BLaER1 (cell line): ENCODE results near the gene SDSL.

Source experiments
- H3K27ac ChIP-seq: shearing (Covaris generic); formaldehyde crosslinking; 2 replicates; pipeline ENCODE4 v1.8.1; 2022
- H3K27me3 ChIP-seq: shearing (Covaris generic); formaldehyde crosslinking; 2 replicates; pipeline ENCODE4 v1.8.1; 2022
- H3K36me3 ChIP-seq: shearing (Covaris generic); formaldehyde crosslinking; 2 replicates; pipeline ENCODE4 v1.8.1; 2022
- H3K4me1 ChIP-seq: shearing (Covaris generic); formaldehyde crosslinking; 2 replicates; pipeline ENCODE4 v1.8.1; 2022
- H3K4me2 ChIP-seq: shearing (Covaris generic); formaldehyde crosslinking; 2 replicates; pipeline ENCODE4 v1.8.1; 2022
- H3K4me3 ChIP-seq: shearing (Covaris generic); formaldehyde crosslinking; 2 replicates; pipeline ENCODE4 v1.8.1; 2022
- H3K9ac ChIP-seq: shearing (Covaris generic); formaldehyde crosslinking; 2 replicates; pipeline ENCODE4 v1.8.1; 2022
- H3K9me3 ChIP-seq: shearing (Covaris generic); formaldehyde crosslinking; 2 replicates; pipeline ENCODE4 v1.8.1; 2022
- H4K20me1 ChIP-seq: shearing (Covaris generic); formaldehyde crosslinking; 2 replicates; pipeline ENCODE4 v1.8.1; 2022
- Cebpa-rat ChIP-seq: shearing (Covaris generic); IDR thresholded peaks from 2 replicates; pipeline ENCODE4 v1.8.1; 2022

Gene SDSL

GRCh38 chr12:113402586-113403260 is 19.5 kb upstream of the SDSL start:
- H4K20me1 ChIP-seq = no peaks in the 10 kb centered on the region
- H3K4me3 ChIP-seq = no peak overlapping the region
- no peaks in the 10 kb centered on the region for H3K27me3 ChIP-seq
- no peaks in the 10 kb centered on the region for H3K9me3 ChIP-seq
- peaks cover 16% of the 10 kb centered on the region for H3K4me1 ChIP-seq
- H3K36me3 ChIP-seq = no peaks in the 10 kb centered on the region
- no peak for TF ChIP-seq Cebpa-rat
- no peak overlapping the region for H3K4me2 ChIP-seq
- no peak overlapping the region for H3K27ac ChIP-seq
- H3K9ac ChIP-seq = no peak overlapping the region

GRCh38 chr12:113403435-113404415 is 18.5 kb upstream of the SDSL start, which contains the start of gene SDS:
TSS of gene SDS (minus strand) at chr12:113403887. CDS start at chr12:113399708, 4,179 bp downstream.
- no peak within 1 kb of the TSS for H3K9ac ChIP-seq
- no peaks in the 10 kb centered on the region for H3K9me3 ChIP-seq
- no peaks in the 10 kb centered on the region for H3K27me3 ChIP-seq
- H3K4me2 ChIP-seq = peak within 1 kb of the TSS; percentile 51
- H3K4me1 ChIP-seq = peaks cover 12% of the 10 kb centered on the region
- no peak for TF ChIP-seq Cebpa-rat
- H3K27ac ChIP-seq = no peak within 1 kb of the TSS
- H3K36me3 ChIP-seq = no peaks in the 10 kb centered on the region
- no peak within 1 kb of the TSS for H3K4me3 ChIP-seq
- H4K20me1 ChIP-seq = no peaks in the 10 kb centered on the region

GRCh38 chr12:113405694-113406093 is 16.5 kb upstream of the SDSL start:
- H3K27me3 ChIP-seq = no peaks in the 10 kb centered on the region
- H3K9me3 ChIP-seq = no peaks in the 10 kb centered on the region
- TF ChIP-seq Cebpa-rat = no peak
- no peak overlapping the region for H3K4me2 ChIP-seq
- no peak overlapping the region for H3K4me3 ChIP-seq
- no peaks in the 10 kb centered on the region for H4K20me1 ChIP-seq
- H3K9ac ChIP-seq = no peak overlapping the region
- H3K36me3 ChIP-seq = no peaks in the 10 kb centered on the region
- H3K27ac ChIP-seq = no peak overlapping the region
- H3K4me1 ChIP-seq = peaks cover 12% of the 10 kb centered on the region

GRCh38 chr12:113407931-113408600 is 14.1 kb upstream of the SDSL start:
- no peak for TF ChIP-seq Cebpa-rat
- Histone ChIP-seq H3K4me1 (peaks cover 11% of the 10 kb centered on the region), H3K36me3 (no peaks in the 10 kb centered on the region), H3K4me3 (no peak overlapping the region), H3K27ac (no peak overlapping the region), H3K9ac (no peak overlapping the region), H3K4me2 (no peak overlapping the region), H3K9me3 (no peaks in the 10 kb centered on the region), H4K20me1 (no peaks in the 10 kb centered on the region), H3K27me3 (no peaks in the 10 kb centered on the region)

- peaks cover 9% of the 10 kb centered on the region for H3K4me1 ChIP-seq
- no peak overlapping the region for H3K4me3 ChIP-seq
- no peak overlapping the region for H3K9ac ChIP-seq
- no peak for TF ChIP-seq Cebpa-rat
- H3K27ac ChIP-seq = no peak overlapping the region
- no peaks in the 10 kb centered on the region for H3K9me3 ChIP-seq
- H3K27me3 ChIP-seq = no peaks in the 10 kb centered on the region
- H3K4me2 ChIP-seq = no peak overlapping the region
- no peaks in the 10 kb centered on the region for H3K36me3 ChIP-seq
- no peaks in the 10 kb centered on the region for H4K20me1 ChIP-seq
Observed at GRCh38 chr12:113408756-113409298, 13.4 kb upstream of the SDSL start.

- H3K27ac ChIP-seq = no peak overlapping the region
- no peaks in the 10 kb centered on the region for H3K27me3 ChIP-seq
- no peaks in the 10 kb centered on the region for H3K36me3 ChIP-seq
- H3K4me2 ChIP-seq = no peak overlapping the region
- no peaks in the 10 kb centered on the region for H3K9me3 ChIP-seq
- no peak overlapping the region for H3K4me3 ChIP-seq
- peaks cover 6% of the 10 kb centered on the region; the same call in 1 of the 2 replicates for H3K4me1 ChIP-seq
- H3K9ac ChIP-seq = no peak overlapping the region
- TF ChIP-seq Cebpa-rat = no peak
- no peaks in the 10 kb centered on the region for H4K20me1 ChIP-seq
Observed at GRCh38 chr12:113409462-113410124, 12.6 kb upstream of the SDSL start.

- H3K4me1 ChIP-seq = peaks cover 6% of the 10 kb centered on the region; the same call in 1 of the 2 replicates
- H4K20me1 ChIP-seq = no peaks in the 10 kb centered on the region
- H3K4me2 ChIP-seq = no peak overlapping the region
- H3K9ac ChIP-seq = no peak overlapping the region
- no peaks in the 10 kb centered on the region for H3K36me3 ChIP-seq
- no peak overlapping the region for H3K27ac ChIP-seq
- no peaks in the 10 kb centered on the region for H3K9me3 ChIP-seq
- TF ChIP-seq Cebpa-rat = no peak
- H3K27me3 ChIP-seq = no peaks in the 10 kb centered on the region
- H3K4me3 ChIP-seq = no peak overlapping the region
Observed at GRCh38 chr12:113413488-113413939, 8.7 kb upstream of the SDSL start.

- Histone ChIP-seq H3K27me3 (no peaks in the 10 kb centered on the region), H3K4me3 (no peak overlapping the region), H3K9ac (no peak overlapping the region), H3K9me3 (no peaks in the 10 kb centered on the region), H3K36me3 (no peaks in the 10 kb centered on the region), H4K20me1 (no peaks in the 10 kb centered on the region), H3K27ac (no peak overlapping the region), H3K4me2 (no peak overlapping the region), H3K4me1 (peaks cover 6% of the 10 kb centered on the region; the same call in 1 of the 2 replicates)
- TF ChIP-seq Cebpa-rat = no peak
Observed at GRCh38 chr12:113414519-113415038, 7.6 kb upstream of the SDSL start.
